Neuron (in vitro differentiated cells): Measurements from ENCODE around the gene MAEA.
"Not testable (repeated sequence)": the region's sequence is repeated elsewhere in the genome, so short reads cannot be mapped to it uniquely, and the experiment has no call there.

Experiments used
- H2AFZ ChIP-seq: one replicate; pipeline ENCODE4 v1.6.1; 2013; ENCODE audit warnings: low read depth, mild to moderate bottlenecking, inconsistent platforms, low read length, moderate library complexity
- H3K27me3 ChIP-seq: one replicate; pipeline ENCODE4 v1.6.1; 2013; ENCODE audit warnings: low read length; ENCODE audit not compliant: insufficient read depth
- H3K36me3 ChIP-seq: one replicate; pipeline ENCODE4 v1.6.1; 2013; ENCODE audit warnings: low read length; ENCODE audit not compliant: insufficient read depth
- H3K4me1 ChIP-seq: one replicate; pipeline ENCODE4 v1.6.1; 2013; ENCODE audit warnings: low read length; ENCODE audit not compliant: insufficient read depth
- H3K4me3 ChIP-seq: 2 replicates; pipeline ENCODE4 v1.5.1; 2013; ENCODE audit warnings: mild to moderate bottlenecking, low read length, moderate library complexity
- H3K9me3 ChIP-seq: one replicate; pipeline ENCODE4 v1.6.1; 2013; ENCODE audit warnings: low read length

MAEA gene

GRCh38 chr4:1328267-1329155 lies 38.8 kb downstream of the MAEA start:
- no peaks in the 10 kb centered on the region for H3K4me1 ChIP-seq
- no peak overlapping the region for H3K4me3 ChIP-seq
- no peak overlapping the region for H2AFZ ChIP-seq
- peaks cover 62% of the 10 kb centered on the region for H3K36me3 ChIP-seq
- no peaks in the 10 kb centered on the region for H3K9me3 ChIP-seq
- no peaks in the 10 kb centered on the region for H3K27me3 ChIP-seq

GRCh38 chr4:1329408-1330371 lies 40.0 kb downstream of the MAEA start:
- Histone ChIP-seq H3K4me3 (no peak overlapping the region), H3K9me3 (no peaks in the 10 kb centered on the region), H3K4me1 (no peaks in the 10 kb centered on the region), H3K36me3 (peaks cover 58% of the 10 kb centered on the region), H3K27me3 (no peaks in the 10 kb centered on the region), H2AFZ (no peak overlapping the region)

- Histone ChIP-seq H3K4me3 (no peak overlapping the region), H3K9me3 (no peaks in the 10 kb centered on the region), H3K36me3 (peaks cover 52% of the 10 kb centered on the region), H3K4me1 (no peaks in the 10 kb centered on the region), H2AFZ (no peak overlapping the region), H3K27me3 (no peaks in the 10 kb centered on the region)
These were observed 41.3 kb downstream of the MAEA start for GRCh38 chr4:1330761-1331590.

GRCh38 chr4:1331591-1332353 lies 42.1 kb downstream of the MAEA start:
- Histone ChIP-seq H3K4me3 (no peak overlapping the region), H3K9me3 (no peaks in the 10 kb centered on the region), H3K27me3 (no peaks in the 10 kb centered on the region), H2AFZ (no peak overlapping the region), H3K4me1 (no peaks in the 10 kb centered on the region), H3K36me3 (peaks cover 53% of the 10 kb centered on the region)

GRCh38 chr4:1332686-1333085 lies 43.0 kb downstream of the MAEA start:
- H3K4me3 ChIP-seq, result no peak overlapping the region
- peaks cover 57% of the 10 kb centered on the region for H3K36me3 ChIP-seq
- no peak overlapping the region for H2AFZ ChIP-seq
- no peaks in the 10 kb centered on the region for H3K9me3 ChIP-seq
- no peaks in the 10 kb centered on the region for H3K27me3 ChIP-seq
- no peaks in the 10 kb centered on the region for H3K4me1 ChIP-seq

GRCh38 chr4:1333256-1333655 lies 43.6 kb downstream of the MAEA start:
- Histone ChIP-seq H3K36me3 (peaks cover 57% of the 10 kb centered on the region), H3K4me3 (no peak overlapping the region), H2AFZ (no peak overlapping the region), H3K27me3 (no peaks in the 10 kb centered on the region), H3K9me3 (no peaks in the 10 kb centered on the region), H3K4me1 (no peaks in the 10 kb centered on the region)

GRCh38 chr4:1333851-1334578 lies 44.3 kb downstream of the MAEA start:
- H3K27me3 ChIP-seq, H3K9me3 ChIP-seq, H3K4me1 ChIP-seq, H3K4me3 ChIP-seq, H2AFZ ChIP-seq: not testable (repeated sequence)
- peaks cover 58% of the 10 kb centered on the region for H3K36me3 ChIP-seq

- no peaks in the 10 kb centered on the region for H3K27me3 ChIP-seq
- no peaks in the 10 kb centered on the region for H3K4me1 ChIP-seq
- H2AFZ ChIP-seq, result no peak overlapping the region
- peaks cover 60% of the 10 kb centered on the region for H3K36me3 ChIP-seq
- H3K4me3 ChIP-seq, result no peak overlapping the region
- H3K9me3 ChIP-seq, result no peaks in the 10 kb centered on the region
These were observed 44.8 kb downstream of the MAEA start for GRCh38 chr4:1334579-1334895.

- not testable (repeated sequence) for H3K4me1 ChIP-seq, H2AFZ ChIP-seq, H3K27me3 ChIP-seq, H3K4me3 ChIP-seq, H3K9me3 ChIP-seq
- H3K36me3 ChIP-seq, result peaks cover 64% of the 10 kb centered on the region
These were observed 45.6 kb downstream of the MAEA start for GRCh38 chr4:1335193-1335883.

- Histone ChIP-seq H3K4me3 (no peak overlapping the region), H3K4me1 (no peaks in the 10 kb centered on the region), H3K36me3 (peaks cover 70% of the 10 kb centered on the region), H3K27me3 (no peaks in the 10 kb centered on the region), H3K9me3 (no peaks in the 10 kb centered on the region), H2AFZ (no peak overlapping the region)
These were observed 46.4 kb downstream of the MAEA start for GRCh38 chr4:1336088-1336491.

- H3K4me1 ChIP-seq, result no peaks in the 10 kb centered on the region
- H3K36me3 ChIP-seq, result peaks cover 73% of the 10 kb centered on the region
- H3K27me3 ChIP-seq, result no peaks in the 10 kb centered on the region
- no peaks in the 10 kb centered on the region for H3K9me3 ChIP-seq
- no peak overlapping the region for H3K4me3 ChIP-seq
- H2AFZ ChIP-seq, result no peak overlapping the region
These were observed 47.7 kb downstream of the MAEA start for GRCh38 chr4:1337376-1337831.
